HepG2 (cell line): ENCODE data around the gene IRAK2. TPM values are rescaled to one million over a fixed set of nuclear protein-coding genes. Genes with fewer than 3 reads are reported as not detected.
A peak's percentile ranks its signal among the peaks of the same experiment; 100 is the strongest.

Experiments used
- ATAD3A ChIP-seq: sonication (generic); formaldehyde crosslinking; IDR thresholded peaks from 2 replicates; pipeline ENCODE4 v1.4.0; 2020; ENCODE audit warnings: missing genetic modification reagents
- EEA1 ChIP-seq: sonication (generic); formaldehyde crosslinking; IDR thresholded peaks from 2 replicates; pipeline ENCODE4 v1.5.1; 2020; ENCODE audit warnings: mild to moderate bottlenecking, missing genetic modification reagents, borderline replicate concordance
- GABPA ChIP-seq, 2 experiments: IDR thresholded peaks; 2 replicates each; pipeline ENCODE4 v1.6.1; 2011 to 2016; ENCODE audit warnings: low read depth in 2 of 2, low read length in 1 of 2, missing biosample characterization in 1 of 2, missing genetic modification characterization in 1 of 2
- IRX3 ChIP-seq: sonication (generic); formaldehyde crosslinking; IDR thresholded peaks from 2 replicates; pipeline ENCODE4 v1.8.1; 2023; ENCODE audit warnings: mild to moderate bottlenecking, low read depth, missing genetic modification reagents, borderline replicate concordance
- MTA3 ChIP-seq: sonication (generic); formaldehyde crosslinking; IDR thresholded peaks from 2 replicates; pipeline ENCODE4 v1.4.0; 2020; ENCODE audit warnings: missing genetic modification reagents
- REL ChIP-seq: sonication (generic); formaldehyde crosslinking; conservative IDR thresholded peaks from 2 replicates; pipeline ENCODE4 v1.8.0; 2022; ENCODE audit warnings: mild to moderate bottlenecking, missing genetic modification reagents, moderate library complexity
- SRSF4 ChIP-seq: fragments of 200-400 bp; formaldehyde crosslinking; IDR thresholded peaks from one replicate; pipeline ENCODE4 v1.6.1; 2018; ENCODE audit warnings: mild to moderate bottlenecking, low read depth, low read length, moderate library complexity; ENCODE audit not compliant: poor library complexity, severe bottlenecking
- TEAD2 ChIP-seq: sonication (generic); formaldehyde crosslinking; IDR thresholded peaks from 2 replicates; pipeline ENCODE4 v1.9.0; 2021; ENCODE audit warnings: missing genetic modification reagents
- TSC22D2 ChIP-seq: sonication (generic); formaldehyde crosslinking; IDR thresholded peaks from 2 replicates; pipeline ENCODE4 v1.5.1; 2020; ENCODE audit warnings: missing genetic modification reagents, mild to moderate bottlenecking, borderline replicate concordance
- ZNF121 ChIP-seq: sonication (generic); formaldehyde crosslinking; IDR thresholded peaks from 2 replicates; pipeline ENCODE4 v1.5.0; 2020; ENCODE audit warnings: mild to moderate bottlenecking, missing genetic modification reagents
- ZNF24 ChIP-seq: fragments of 450-650 bp; IDR thresholded peaks from 2 replicates; pipeline ENCODE4 v1.6.1; 2017; ENCODE audit warnings: antibody characterized with exemption, mild to moderate bottlenecking
- ZNF781 ChIP-seq: sonication (generic); formaldehyde crosslinking; IDR thresholded peaks from 2 replicates; pipeline ENCODE4 v1.5.1; 2020; ENCODE audit warnings: borderline replicate concordance, mild to moderate bottlenecking, missing genetic modification reagents; ENCODE audit errors: not compliant biosample characterization
- polyA plus RNA-seq, 8 experiments: library from polyadenylated mRNA; depleted of rRNA in 3 of 8; stranded (reverse) in 7 of 8; unstranded in 1 of 8; fragments of >200 nt; fragmentation: Illumina TruSeq in 4 of 8; extraction: Trizol in 4 of 8; gene quantifications; 2 replicates each; pipeline versions ENCODE4 v1.2.1 to v1.2.3, GENCODE V29; 2011 to 2016; ENCODE audit warnings: low read depth in 4 of 8, missing spikeins in 1 of 8, mixed read lengths in 1 of 8; ENCODE audit not compliant: insufficient read depth in 1 of 8
- total RNA-seq, 5 experiments: library from RNA; depleted of rRNA; stranded (reverse); fragments of >200 nt; fragmentation: Illumina TruSeq; extraction: Trizol; gene quantifications; 2 replicates each; pipeline ENCODE4 v1.2.3, GENCODE V29; 2016; ENCODE audit warnings: low read depth in 1 of 5
- TF ChIP-seq, protein P1 (sequence below): sonication (generic); formaldehyde crosslinking; IDR thresholded peaks from 2 replicates; pipeline ENCODE4 v1.5.1; 2020; ENCODE audit warnings: mild to moderate bottlenecking, moderate library complexity, missing genetic modification reagents
- TF ChIP-seq, protein P2 (sequence below): sonication (generic); formaldehyde crosslinking; IDR thresholded peaks from 2 replicates; pipeline ENCODE4 v1.4.0; 2020; ENCODE audit warnings: mild to moderate bottlenecking, low read depth, missing genetic modification reagents
- TF ChIP-seq, protein P3 (sequence below): IDR thresholded peaks from 2 replicates; pipeline ENCODE4 v1.6.1; 2016; ENCODE audit warnings: low read depth
- TF ChIP-seq, protein P4 (sequence below): sonication (generic); formaldehyde crosslinking; conservative IDR thresholded peaks from 2 replicates; pipeline ENCODE4 v1.8.0; 2022; ENCODE audit warnings: missing genetic modification reagents
- TF ChIP-seq, protein P5 (sequence below): sonication (generic); formaldehyde crosslinking; IDR thresholded peaks from 2 replicates; pipeline ENCODE4 v1.5.0; 2020; ENCODE audit warnings: mild to moderate bottlenecking, missing genetic modification reagents, moderate library complexity
- TF ChIP-seq, protein P6 (sequence below): sonication (generic); formaldehyde crosslinking; IDR thresholded peaks from 2 replicates; pipeline ENCODE4 v1.4.0; 2020; ENCODE audit warnings: missing genetic modification reagents, borderline replicate concordance

Gene IRAK2
- total and polyA plus RNA-seq, 2 of the 13 experiments (the other 11 are each of a cell fraction or from before 2014, with no cell fraction given) = 13.1 to 23.3 TPM

DNA sequence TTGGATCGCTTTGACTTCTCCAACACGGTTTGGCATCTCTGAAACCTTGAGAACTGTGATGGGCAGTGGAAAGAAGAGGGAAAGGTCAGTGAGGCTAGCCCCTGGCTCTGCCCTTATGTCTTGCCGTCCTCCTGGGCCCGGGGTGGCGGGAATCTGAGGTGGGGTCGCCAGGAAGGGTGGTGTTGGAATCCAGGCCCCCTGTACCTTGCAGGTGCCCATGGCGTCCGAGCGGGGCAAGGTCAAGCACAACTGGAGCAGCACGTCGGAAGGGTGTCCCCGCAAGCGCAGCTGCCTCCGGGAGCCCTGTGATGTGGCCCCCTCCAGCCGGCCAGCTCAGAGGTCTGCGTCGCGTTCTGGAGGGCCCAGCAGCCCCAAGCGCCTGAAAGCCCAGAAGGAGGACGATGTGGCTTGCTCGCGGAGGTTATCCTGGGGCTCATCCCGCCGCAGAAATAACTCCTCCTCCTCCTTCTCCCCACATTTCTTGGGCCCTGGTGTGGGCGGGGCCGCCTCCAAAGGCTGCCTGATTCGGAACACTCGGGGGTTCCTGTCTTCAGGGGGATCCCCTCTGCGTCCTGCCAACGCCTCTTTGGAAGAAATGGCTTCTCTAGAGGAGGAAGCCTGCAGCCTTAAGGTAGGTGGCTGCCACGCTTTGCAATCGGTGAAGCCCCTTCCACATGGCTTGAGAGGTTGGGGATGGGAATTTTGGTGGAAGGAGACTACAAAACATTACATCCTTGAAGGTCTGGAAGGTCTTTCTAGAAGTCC is 84.4 kb downstream of the IRAK2 start (continued):
- TF ChIP-seq, protein P1, sequence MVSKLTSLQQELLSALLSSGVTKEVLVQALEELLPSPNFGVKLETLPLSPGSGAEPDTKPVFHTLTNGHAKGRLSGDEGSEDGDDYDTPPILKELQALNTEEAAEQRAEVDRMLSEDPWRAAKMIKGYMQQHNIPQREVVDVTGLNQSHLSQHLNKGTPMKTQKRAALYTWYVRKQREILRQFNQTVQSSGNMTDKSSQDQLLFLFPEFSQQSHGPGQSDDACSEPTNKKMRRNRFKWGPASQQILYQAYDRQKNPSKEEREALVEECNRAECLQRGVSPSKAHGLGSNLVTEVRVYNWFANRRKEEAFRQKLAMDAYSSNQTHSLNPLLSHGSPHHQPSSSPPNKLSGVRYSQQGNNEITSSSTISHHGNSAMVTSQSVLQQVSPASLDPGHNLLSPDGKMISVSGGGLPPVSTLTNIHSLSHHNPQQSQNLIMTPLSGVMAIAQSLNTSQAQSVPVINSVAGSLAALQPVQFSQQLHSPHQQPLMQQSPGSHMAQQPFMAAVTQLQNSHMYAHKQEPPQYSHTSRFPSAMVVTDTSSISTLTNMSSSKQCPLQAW (CRISPR knock-in tag) = 0 out of 2 replicates have a peak, but pooled peaks have one; percentile 10
- TF ChIP-seq SRSF4 (no peak), ZNF781 (CRISPR knock-in tag) (peak; percentile 24), IRX3 (CRISPR knock-in tag) (no peak), GABPA (IDR thresholded peaks at IDR 0.05; ENCODE audit: low read depth, low read length) (no peak), GABPA (CRISPR knock-in tag; IDR thresholded peaks at IDR 0.05; ENCODE audit: low read depth) (no peak), REL (CRISPR knock-in tag) (no peak), MTA3 (CRISPR knock-in tag) (no peak), ATAD3A (CRISPR knock-in tag) (no peak), TSC22D2 (CRISPR knock-in tag) (no peak; the same call in 1 of the 2 replicates), ZNF121 (CRISPR knock-in tag) (no peak), TEAD2 (no peak), EEA1 (CRISPR knock-in tag) (no peak), ZNF24 (no peak)
- TF ChIP-seq, protein P2, sequence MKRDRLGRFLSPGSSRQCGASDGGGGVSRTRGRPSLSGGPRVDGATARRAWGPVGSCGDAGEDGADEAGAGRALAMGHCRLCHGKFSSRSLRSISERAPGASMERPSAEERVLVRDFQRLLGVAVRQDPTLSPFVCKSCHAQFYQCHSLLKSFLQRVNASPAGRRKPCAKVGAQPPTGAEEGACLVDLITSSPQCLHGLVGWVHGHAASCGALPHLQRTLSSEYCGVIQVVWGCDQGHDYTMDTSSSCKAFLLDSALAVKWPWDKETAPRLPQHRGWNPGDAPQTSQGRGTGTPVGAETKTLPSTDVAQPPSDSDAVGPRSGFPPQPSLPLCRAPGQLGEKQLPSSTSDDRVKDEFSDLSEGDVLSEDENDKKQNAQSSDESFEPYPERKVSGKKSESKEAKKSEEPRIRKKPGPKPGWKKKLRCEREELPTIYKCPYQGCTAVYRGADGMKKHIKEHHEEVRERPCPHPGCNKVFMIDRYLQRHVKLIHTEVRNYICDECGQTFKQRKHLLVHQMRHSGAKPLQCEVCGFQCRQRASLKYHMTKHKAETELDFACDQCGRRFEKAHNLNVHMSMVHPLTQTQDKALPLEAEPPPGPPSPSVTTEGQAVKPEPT (CRISPR knock-in tag) = no peak
- TF ChIP-seq, protein P3, sequence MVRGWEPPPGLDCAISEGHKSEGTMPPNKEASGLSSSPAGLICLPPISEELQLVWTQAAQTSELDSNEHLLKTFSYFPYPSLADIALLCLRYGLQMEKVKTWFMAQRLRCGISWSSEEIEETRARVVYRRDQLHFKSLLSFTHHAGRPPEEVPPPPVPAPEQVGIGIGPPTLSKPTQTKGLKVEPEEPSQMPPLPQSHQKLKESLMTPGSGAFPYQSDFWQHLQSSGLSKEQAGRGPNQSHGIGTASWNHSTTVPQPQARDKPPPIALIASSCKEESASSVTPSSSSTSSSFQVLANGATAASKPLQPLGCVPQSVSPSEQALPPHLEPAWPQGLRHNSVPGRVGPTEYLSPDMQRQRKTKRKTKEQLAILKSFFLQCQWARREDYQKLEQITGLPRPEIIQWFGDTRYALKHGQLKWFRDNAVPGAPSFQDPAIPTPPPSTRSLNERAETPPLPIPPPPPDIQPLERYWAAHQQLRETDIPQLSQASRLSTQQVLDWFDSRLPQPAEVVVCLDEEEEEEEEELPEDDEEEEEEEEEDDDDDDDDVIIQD (CRISPR knock-in tag) = no peak
- TF ChIP-seq, protein P4, sequence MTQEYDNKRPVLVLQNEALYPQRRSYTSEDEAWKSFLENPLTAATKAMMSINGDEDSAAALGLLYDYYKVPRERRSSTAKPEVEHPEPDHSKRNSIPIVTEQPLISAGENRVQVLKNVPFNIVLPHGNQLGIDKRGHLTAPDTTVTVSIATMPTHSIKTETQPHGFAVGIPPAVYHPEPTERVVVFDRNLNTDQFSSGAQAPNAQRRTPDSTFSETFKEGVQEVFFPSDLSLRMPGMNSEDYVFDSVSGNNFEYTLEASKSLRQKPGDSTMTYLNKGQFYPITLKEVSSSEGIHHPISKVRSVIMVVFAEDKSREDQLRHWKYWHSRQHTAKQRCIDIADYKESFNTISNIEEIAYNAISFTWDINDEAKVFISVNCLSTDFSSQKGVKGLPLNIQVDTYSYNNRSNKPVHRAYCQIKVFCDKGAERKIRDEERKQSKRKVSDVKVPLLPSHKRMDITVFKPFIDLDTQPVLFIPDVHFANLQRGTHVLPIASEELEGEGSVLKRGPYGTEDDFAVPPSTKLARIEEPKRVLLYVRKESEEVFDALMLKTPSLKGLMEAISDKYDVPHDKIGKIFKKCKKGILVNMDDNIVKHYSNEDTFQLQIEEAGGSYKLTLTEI (CRISPR knock-in tag) = no peak
- TF ChIP-seq, protein P5, sequence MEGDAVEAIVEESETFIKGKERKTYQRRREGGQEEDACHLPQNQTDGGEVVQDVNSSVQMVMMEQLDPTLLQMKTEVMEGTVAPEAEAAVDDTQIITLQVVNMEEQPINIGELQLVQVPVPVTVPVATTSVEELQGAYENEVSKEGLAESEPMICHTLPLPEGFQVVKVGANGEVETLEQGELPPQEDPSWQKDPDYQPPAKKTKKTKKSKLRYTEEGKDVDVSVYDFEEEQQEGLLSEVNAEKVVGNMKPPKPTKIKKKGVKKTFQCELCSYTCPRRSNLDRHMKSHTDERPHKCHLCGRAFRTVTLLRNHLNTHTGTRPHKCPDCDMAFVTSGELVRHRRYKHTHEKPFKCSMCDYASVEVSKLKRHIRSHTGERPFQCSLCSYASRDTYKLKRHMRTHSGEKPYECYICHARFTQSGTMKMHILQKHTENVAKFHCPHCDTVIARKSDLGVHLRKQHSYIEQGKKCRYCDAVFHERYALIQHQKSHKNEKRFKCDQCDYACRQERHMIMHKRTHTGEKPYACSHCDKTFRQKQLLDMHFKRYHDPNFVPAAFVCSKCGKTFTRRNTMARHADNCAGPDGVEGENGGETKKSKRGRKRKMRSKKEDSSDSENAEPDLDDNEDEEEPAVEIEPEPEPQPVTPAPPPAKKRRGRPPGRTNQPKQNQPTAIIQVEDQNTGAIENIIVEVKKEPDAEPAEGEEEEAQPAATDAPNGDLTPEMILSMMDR = no peak
- TF ChIP-seq, protein P6, sequence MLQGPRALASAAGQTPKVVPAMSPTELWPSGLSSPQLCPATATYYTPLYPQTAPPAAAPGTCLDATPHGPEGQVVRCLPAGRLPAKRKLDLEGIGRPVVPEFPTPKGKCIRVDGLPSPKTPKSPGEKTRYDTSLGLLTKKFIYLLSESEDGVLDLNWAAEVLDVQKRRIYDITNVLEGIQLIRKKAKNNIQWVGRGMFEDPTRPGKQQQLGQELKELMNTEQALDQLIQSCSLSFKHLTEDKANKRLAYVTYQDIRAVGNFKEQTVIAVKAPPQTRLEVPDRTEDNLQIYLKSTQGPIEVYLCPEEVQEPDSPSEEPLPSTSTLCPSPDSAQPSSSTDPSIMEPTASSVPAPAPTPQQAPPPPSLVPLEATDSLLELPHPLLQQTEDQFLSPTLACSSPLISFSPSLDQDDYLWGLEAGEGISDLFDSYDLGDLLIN (CRISPR knock-in tag) = no peak
